HK-2 (cell line): ENCODE results near the gene TRIB2.

Experiments
- DNase-seq: peaks from one replicate; pipeline ENCODE4 v3.0.0-alpha.2; 2018; ENCODE audit not compliant: unreplicated experiment

TRIB2 gene

GRCh38 chr2:12778811-12779579 is 62.3 kb downstream of the TRIB2 start:
- no peak for DNase-seq

- no peak for DNase-seq
These were observed 64.6 kb downstream of the TRIB2 start for GRCh38 chr2:12781329-12781728.

- no peak for DNase-seq
These were observed 71.4 kb downstream of the TRIB2 start for GRCh38 chr2:12787891-12788801.

DNA sequence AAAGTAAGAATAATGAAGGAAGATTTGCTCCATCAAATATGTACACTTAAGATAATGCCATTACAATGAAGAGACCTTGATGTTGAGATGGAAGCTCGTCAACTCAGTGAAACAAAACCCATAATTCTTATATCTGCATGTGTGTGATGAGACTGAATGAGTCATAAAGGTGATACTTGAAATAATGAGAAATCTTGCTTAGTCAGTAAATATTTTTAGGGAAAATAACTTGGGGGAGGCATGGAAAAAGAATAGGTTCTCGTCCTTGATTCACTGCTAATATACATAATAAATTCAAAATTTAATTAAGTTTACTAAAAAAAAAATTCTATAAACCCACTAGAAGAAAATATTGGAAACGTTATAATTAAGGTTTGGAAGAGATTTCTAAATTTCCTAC is 75.2 kb downstream of the TRIB2 start:
- no peak for DNase-seq
